ENCODE measurements around the gene ANK2. TPM values are rescaled to one million over a fixed set of nuclear protein-coding genes. Genes with fewer than 3 reads are reported as not detected.
A peak's percentile ranks its signal among the peaks of the same experiment; 100 is the strongest.

ANK2 gene
- total RNA-seq, 1 donor from 2014 or later, result 58.3 TPM

GRCh38 chr4:113114884-113115283 is 65.4 kb downstream of the ANK2 start:
- Mint-ChIP-seq H3K27ac (ENCODE audit: unreplicated experiment) (no peak overlapping the region), H3K27me3 (ENCODE audit: low read depth) (no peaks in the 10 kb centered on the region), H3K9me3 (no peaks in the 10 kb centered on the region), H3K4me1 (peaks cover 42% of the 10 kb centered on the region), H3K4me3 (no peak overlapping the region), H3K36me3 (ENCODE audit: low read depth) (no peaks in the 10 kb centered on the region)
- DNase-seq (ENCODE audit: low read depth, low spot score), result no peak
- no peak for TF ChIP-seq CTCF (conservative IDR thresholded peaks at IDR 0.05)

- H3K27ac Mint-ChIP-seq (ENCODE audit: unreplicated experiment), result no peak overlapping the region
- DNase-seq (ENCODE audit: low read depth, low spot score), result no peak
- peak overlapping the region; percentile 3 for H3K4me3 Mint-ChIP-seq
These were observed 67.2 kb downstream of the ANK2 start for GRCh38 chr4:113116414-113117357.

GRCh38 chr4:113117358-113117702 is 67.9 kb downstream of the ANK2 start:
- Mint-ChIP-seq H3K27ac (ENCODE audit: unreplicated experiment) (no peak overlapping the region), H3K36me3 (ENCODE audit: low read depth) (no peaks in the 10 kb centered on the region), H3K9me3 (no peaks in the 10 kb centered on the region), H3K27me3 (ENCODE audit: low read depth) (no peaks in the 10 kb centered on the region), H3K4me3 (peak overlapping the region; percentile 52), H3K4me1 (peaks cover 30% of the 10 kb centered on the region)
- no peak for TF ChIP-seq CTCF (conservative IDR thresholded peaks at IDR 0.05)
- DNase-seq (ENCODE audit: low read depth, low spot score), result no peak

More at GRCh38 chr4:113116414-113117357, 67.2 kb downstream of the ANK2 start:
- Mint-ChIP-seq H3K36me3 (ENCODE audit: low read depth) (no peaks in the 10 kb centered on the region), H3K27me3 (ENCODE audit: low read depth) (no peaks in the 10 kb centered on the region), H3K4me1 (peaks cover 37% of the 10 kb centered on the region), H3K9me3 (no peaks in the 10 kb centered on the region)
- TF ChIP-seq CTCF (conservative IDR thresholded peaks at IDR 0.05), result no peak

- Mint-ChIP-seq H3K36me3 (ENCODE audit: low read depth) (no peaks in the 10 kb centered on the region), H3K27me3 (ENCODE audit: low read depth) (no peaks in the 10 kb centered on the region), H3K9me3 (no peaks in the 10 kb centered on the region), H3K4me3 (no peak overlapping the region), H3K27ac (ENCODE audit: unreplicated experiment) (no peak overlapping the region), H3K4me1 (peaks cover 10% of the 10 kb centered on the region)
- TF ChIP-seq CTCF (conservative IDR thresholded peaks at IDR 0.05), result no peak
- DNase-seq (ENCODE audit: low read depth, low spot score), result no peak
These were observed 72.6 kb downstream of the ANK2 start for GRCh38 chr4:113122066-113122465.

GRCh38 chr4:113125418-113125817 is 76.0 kb downstream of the ANK2 start:
- H3K27ac Mint-ChIP-seq (ENCODE audit: unreplicated experiment), result no peak overlapping the region
- H3K4me1 Mint-ChIP-seq, result peaks cover 16% of the 10 kb centered on the region
- no peaks in the 10 kb centered on the region for H3K9me3 Mint-ChIP-seq
- peaks cover 3% of the 10 kb centered on the region for H3K36me3 Mint-ChIP-seq (ENCODE audit: low read depth)
- no peak for TF ChIP-seq CTCF (conservative IDR thresholded peaks at IDR 0.05)
- no peaks in the 10 kb centered on the region for H3K27me3 Mint-ChIP-seq (ENCODE audit: low read depth)
- no peak overlapping the region for H3K4me3 Mint-ChIP-seq
- no peak for DNase-seq (ENCODE audit: low read depth, low spot score)
